ENCODE results near the gene CASKIN1.
A peak's percentile ranks its signal among the peaks of the same experiment; 100 is the strongest.

The CASKIN1 gene

GRCh38 chr16:2238838-2239675, 42.7 kb upstream of the CASKIN1 start:
- peaks cover 14% of the 10 kb centered on the region; the same call in 1 of the 2 replicates for H3K36me3 ChIP-seq (ENCODE audit: insufficient read depth, low read length)
- no peak for DNase-seq (ENCODE audit: low read depth, low spot score)

GRCh38 chr16:2238150-2238837, 41.9 kb upstream of the CASKIN1 start:
- Histone ChIP-seq H3K36me3 (ENCODE audit: insufficient read depth, low read length) (peaks cover 8% of the 10 kb centered on the region; the same call in 1 of the 2 replicates), H3K9me3 (ENCODE audit: low read depth, low read length) (no peaks in the 10 kb centered on the region), H3K4me3 (no peak overlapping the region), H3K27ac (no peak overlapping the region), H3K9ac (ENCODE audit: insufficient read length) (no peak overlapping the region)
- TF ChIP-seq EZH2 (IDR thresholded peaks at IDR 0.05) (no peak), FOXP2 (optimal IDR thresholded peaks at IDR 0.05; ENCODE audit: control extremely low read depth, extremely low read length, insufficient read depth) (no peak), POLR2AphosphoS5 (IDR thresholded peaks at IDR 0.05; ENCODE audit: borderline replicate concordance, low read depth, low read length) (no peak)
- DNase-seq (ENCODE audit: low read depth, low spot score), result no peak

More at GRCh38 chr16:2238838-2239675, 42.7 kb upstream of the CASKIN1 start:
- no peak overlapping the region for H3K27ac ChIP-seq
- no peak overlapping the region for H3K4me3 ChIP-seq
- H3K9me3 ChIP-seq (ENCODE audit: low read depth, low read length), result no peaks in the 10 kb centered on the region
- TF ChIP-seq FOXP2 (optimal IDR thresholded peaks at IDR 0.05; ENCODE audit: control extremely low read depth, extremely low read length, insufficient read depth), result no peak
- no peak for TF ChIP-seq POLR2AphosphoS5 (IDR thresholded peaks at IDR 0.05; ENCODE audit: borderline replicate concordance, low read depth, low read length)
- no peak for TF ChIP-seq EZH2 (IDR thresholded peaks at IDR 0.05)
- no peak overlapping the region for H3K9ac ChIP-seq (ENCODE audit: insufficient read length)

GRCh38 chr16:2237493-2238149, 41.2 kb upstream of the CASKIN1 start:
- TF ChIP-seq POLR2AphosphoS5 (IDR thresholded peaks at IDR 0.05; ENCODE audit: borderline replicate concordance, low read depth, low read length) (no peak; the same call in 1 of the 2 replicates), EZH2 (IDR thresholded peaks at IDR 0.05) (no peak), FOXP2 (optimal IDR thresholded peaks at IDR 0.05; ENCODE audit: control extremely low read depth, extremely low read length, insufficient read depth) (no peak)
- H3K4me3 ChIP-seq, result peak overlapping the region; percentile 38; the same call in 1 of the 2 replicates
- peaks cover 2% of the 10 kb centered on the region; the same call in 1 of the 2 replicates for H3K36me3 ChIP-seq (ENCODE audit: insufficient read depth, low read length)
- no peak overlapping the region for H3K9ac ChIP-seq (ENCODE audit: insufficient read length)
- no peak overlapping the region for H3K27ac ChIP-seq
- DNase-seq (ENCODE audit: low read depth, low spot score), result no peak
- no peaks in the 10 kb centered on the region for H3K9me3 ChIP-seq (ENCODE audit: low read depth, low read length)

GRCh38 chr16:2237102-2237482, 40.7 kb upstream of the CASKIN1 start:
- TF ChIP-seq POLR2AphosphoS5 (IDR thresholded peaks at IDR 0.05; ENCODE audit: borderline replicate concordance, low read depth, low read length) (no peak), EZH2 (IDR thresholded peaks at IDR 0.05) (no peak), FOXP2 (optimal IDR thresholded peaks at IDR 0.05; ENCODE audit: control extremely low read depth, extremely low read length, insufficient read depth) (no peak)
- H3K27ac ChIP-seq, result no peak overlapping the region
- DNase-seq (ENCODE audit: low read depth, low spot score), result no peak
- no peaks in the 10 kb centered on the region; the same call in 1 of the 2 replicates for H3K36me3 ChIP-seq (ENCODE audit: insufficient read depth, low read length)
- H3K9ac ChIP-seq (ENCODE audit: insufficient read length), result no peak overlapping the region
- no peaks in the 10 kb centered on the region for H3K9me3 ChIP-seq (ENCODE audit: low read depth, low read length)
- H3K4me3 ChIP-seq, result peak overlapping the region; percentile 38; the same call in 1 of the 2 replicates

GRCh38 chr16:2236337-2237101, 40.1 kb upstream of the CASKIN1 start, which contains the start of gene DNASE1L2:
Gene DNASE1L2, plus strand, starts transcription at chr16:2236444. Its CDS starts 373 bp downstream, at chr16:2236817.
- Histone ChIP-seq H3K36me3 (ENCODE audit: insufficient read depth, low read length) (no peaks in the 10 kb centered on the region; the same call in 1 of the 2 replicates), H3K27ac (no peak within 1 kb of the TSS), H3K9ac (ENCODE audit: insufficient read length) (no peak within 1 kb of the TSS), H3K9me3 (ENCODE audit: low read depth, low read length) (no peaks in the 10 kb centered on the region), H3K4me3 (peak within 1 kb of the TSS; percentile 38; the same call in 1 of the 2 replicates)
- no peak for DNase-seq (ENCODE audit: low read depth, low spot score)
- TF ChIP-seq POLR2AphosphoS5 (IDR thresholded peaks at IDR 0.05; ENCODE audit: borderline replicate concordance, low read depth, low read length), result no peak
- TF ChIP-seq FOXP2 (optimal IDR thresholded peaks at IDR 0.05; ENCODE audit: control extremely low read depth, extremely low read length, insufficient read depth), result no peak
- TF ChIP-seq EZH2 (IDR thresholded peaks at IDR 0.05), result no peak

- DNase-seq (ENCODE audit: low read depth, low spot score), result no peak
- Histone ChIP-seq H3K9ac (ENCODE audit: insufficient read length) (no peak overlapping the region), H3K36me3 (ENCODE audit: insufficient read depth, low read length) (peaks cover 3% of the 10 kb centered on the region; the same call in 1 of the 2 replicates), H3K9me3 (ENCODE audit: low read depth, low read length) (no peaks in the 10 kb centered on the region), H3K27ac (no peak overlapping the region), H3K4me3 (no peak overlapping the region)
- 0 out of 2 replicates have a peak, but pooled peaks have one; percentile 15 for TF ChIP-seq POLR2AphosphoS5 (IDR thresholded peaks at IDR 0.05; ENCODE audit: borderline replicate concordance, low read depth, low read length)
- no peak for TF ChIP-seq EZH2 (IDR thresholded peaks at IDR 0.05)
Measured at GRCh38 chr16:2235695-2236336, 39.4 kb upstream of the CASKIN1 start.

- TF ChIP-seq POLR2AphosphoS5 (IDR thresholded peaks at IDR 0.05; ENCODE audit: borderline replicate concordance, low read depth, low read length) (no peak), EZH2 (IDR thresholded peaks at IDR 0.05) (no peak), FOXP2 (optimal IDR thresholded peaks at IDR 0.05; ENCODE audit: control extremely low read depth, extremely low read length, insufficient read depth) (no peak)
- no peak overlapping the region for H3K4me3 ChIP-seq
- H3K27ac ChIP-seq, result no peak overlapping the region
- H3K36me3 ChIP-seq (ENCODE audit: insufficient read depth, low read length), result peaks cover 3% of the 10 kb centered on the region; the same call in 1 of the 2 replicates
- no peak overlapping the region for H3K9ac ChIP-seq (ENCODE audit: insufficient read length)
- no peak for DNase-seq (ENCODE audit: low read depth, low spot score)
- no peaks in the 10 kb centered on the region for H3K9me3 ChIP-seq (ENCODE audit: low read depth, low read length)
Measured at GRCh38 chr16:2235234-2235651, 38.8 kb upstream of the CASKIN1 start.
